ENCODE results near the gene SIGLEC7.

SIGLEC7 gene

DNA sequence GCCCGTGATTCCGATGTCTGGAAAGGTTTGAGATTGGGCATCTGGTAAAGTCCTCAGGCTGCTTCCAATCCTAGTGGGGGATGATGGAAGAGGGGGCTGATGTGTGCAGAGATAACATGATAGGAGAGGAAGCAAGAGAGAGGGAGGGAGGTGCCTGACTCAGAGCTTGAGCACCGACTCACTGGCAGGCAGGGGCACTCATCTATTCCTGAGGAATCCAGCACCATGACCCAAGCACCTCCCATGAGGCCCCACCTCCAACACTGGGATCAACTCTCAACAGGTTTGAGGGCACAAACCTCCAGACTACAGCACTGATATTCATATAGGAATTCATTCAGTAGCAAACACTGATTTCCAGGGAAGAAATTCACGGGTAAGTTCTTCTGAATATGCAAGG is 23.0 kb upstream of the SIGLEC7 start:
- no peak for DNase-seq

DNA sequence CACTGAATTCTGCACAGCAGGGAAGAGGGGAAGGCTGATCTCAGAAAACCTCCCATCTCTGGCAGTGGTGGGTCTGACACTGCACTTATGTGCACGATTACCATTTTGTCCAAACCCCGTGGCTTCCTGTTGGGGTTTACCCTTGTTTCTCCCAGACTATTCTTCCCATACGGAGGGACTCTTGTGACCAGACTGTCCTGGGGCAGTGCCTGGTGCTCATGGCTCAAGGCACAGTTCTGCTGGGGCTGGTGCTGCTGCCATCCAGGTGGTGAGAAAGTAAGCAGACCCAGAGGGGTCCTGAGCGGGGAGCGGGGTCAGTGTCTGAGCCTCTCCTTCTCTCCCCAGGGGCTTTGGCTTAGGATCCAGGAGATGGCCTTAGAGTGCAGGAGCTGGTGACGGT is 22.5 kb upstream of the SIGLEC7 start:
- no peak for DNase-seq

GRCh38 chr19:51120160-51120559 is 21.9 kb upstream of the SIGLEC7 start:
- no peak for DNase-seq

GRCh38 chr19:51121257-51121656 is 20.8 kb upstream of the SIGLEC7 start:
- DNase-seq, result no peak

DNA sequence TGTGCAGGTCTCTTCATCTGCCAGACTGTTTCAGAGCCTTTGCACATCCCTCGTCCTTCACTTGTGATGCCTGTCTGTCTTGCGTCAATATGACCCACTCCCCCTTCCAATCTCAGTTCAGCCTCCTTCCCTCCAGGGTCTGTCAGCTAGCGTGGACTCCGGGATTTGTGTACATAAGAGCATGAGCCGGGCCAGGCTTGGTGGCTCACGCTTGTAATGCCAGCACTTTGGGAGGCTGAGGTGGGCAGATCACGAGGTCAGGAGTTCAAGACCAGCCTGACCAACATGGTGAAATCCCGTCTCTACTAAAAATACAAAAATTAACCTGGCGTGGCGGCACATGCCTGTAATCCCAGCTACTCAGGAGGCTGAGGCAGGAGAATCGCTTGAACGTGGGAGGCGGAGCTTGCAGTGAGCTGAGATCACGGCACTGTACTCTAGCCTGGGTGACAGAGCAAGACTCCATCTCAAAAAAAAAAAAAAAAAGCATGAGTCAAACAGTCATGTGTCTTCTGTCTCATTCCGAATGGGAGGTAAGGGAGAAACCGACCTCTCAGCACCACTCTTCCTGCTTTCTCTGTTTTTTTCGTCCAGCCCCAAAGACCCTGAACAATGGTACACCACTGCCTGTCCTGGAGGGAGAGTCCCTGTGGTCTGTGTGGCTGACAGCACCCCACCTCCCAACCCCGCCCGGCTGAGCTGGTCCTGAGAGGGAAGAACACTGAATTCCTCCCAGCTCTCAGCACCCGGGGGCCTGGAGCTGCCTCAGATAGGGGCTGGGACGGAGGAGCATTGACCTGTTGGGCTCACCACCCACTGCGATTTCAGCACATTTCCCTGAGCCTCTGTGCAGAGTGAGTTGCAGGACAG is 19.8 kb upstream of the SIGLEC7 start:
- no peak for DNase-seq

GRCh38 chr19:51123381-51123800 is 18.7 kb upstream of the SIGLEC7 start:
- no peak for DNase-seq

DNA sequence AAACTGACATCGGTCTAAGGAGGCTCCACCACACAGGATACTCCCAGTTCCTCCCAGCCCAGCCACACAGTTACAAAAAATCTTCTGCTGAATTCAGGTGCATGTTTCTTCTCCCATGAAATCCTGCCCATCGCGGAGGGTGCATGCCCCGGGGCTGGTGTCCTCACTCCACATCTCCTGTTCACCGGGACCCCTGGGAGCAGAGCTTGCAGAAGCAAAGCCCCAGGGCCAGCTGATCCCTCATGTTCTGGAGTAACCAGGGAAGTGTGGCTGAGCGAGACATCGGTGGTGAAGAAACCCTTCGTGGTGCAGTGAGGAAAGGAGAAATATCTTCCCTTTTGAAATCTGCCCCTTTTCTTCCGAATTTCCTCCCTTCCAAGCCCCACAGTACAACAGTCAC is 18.3 kb upstream of the SIGLEC7 start:
- no peak for DNase-seq

GRCh38 chr19:51124216-51124615 is 17.9 kb upstream of the SIGLEC7 start:
- DNase-seq, result no peak

DNA sequence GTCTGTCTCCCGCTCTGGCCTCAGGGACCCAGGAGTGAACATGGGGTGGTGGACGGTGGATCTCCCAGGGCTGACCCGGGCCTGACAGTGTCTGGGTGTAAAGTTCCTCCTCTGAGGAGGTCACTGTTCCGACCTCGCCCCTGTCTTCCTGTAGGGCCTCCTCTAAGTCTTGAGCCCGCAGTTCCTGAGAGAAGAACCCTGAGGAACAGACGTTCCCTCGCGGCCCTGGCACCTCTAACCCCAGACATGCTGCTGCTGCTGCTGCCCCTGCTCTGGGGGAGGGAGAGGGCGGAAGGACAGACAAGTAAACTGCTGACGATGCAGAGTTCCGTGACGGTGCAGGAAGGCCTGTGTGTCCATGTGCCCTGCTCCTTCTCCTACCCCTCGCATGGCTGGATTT is 17.4 kb upstream of the SIGLEC7 start, which contains the start of gene SIGLEC9:
TSS of gene SIGLEC9 (plus strand) at position 178 of the 400 bp plus-strand sequence. CDS start at position 247, 69 bp downstream.
- DNase-seq, result no peak

- DNase-seq, result no peak
These were observed 16.6 kb upstream of the SIGLEC7 start for GRCh38 chr19:51125421-51126075.

DNA sequence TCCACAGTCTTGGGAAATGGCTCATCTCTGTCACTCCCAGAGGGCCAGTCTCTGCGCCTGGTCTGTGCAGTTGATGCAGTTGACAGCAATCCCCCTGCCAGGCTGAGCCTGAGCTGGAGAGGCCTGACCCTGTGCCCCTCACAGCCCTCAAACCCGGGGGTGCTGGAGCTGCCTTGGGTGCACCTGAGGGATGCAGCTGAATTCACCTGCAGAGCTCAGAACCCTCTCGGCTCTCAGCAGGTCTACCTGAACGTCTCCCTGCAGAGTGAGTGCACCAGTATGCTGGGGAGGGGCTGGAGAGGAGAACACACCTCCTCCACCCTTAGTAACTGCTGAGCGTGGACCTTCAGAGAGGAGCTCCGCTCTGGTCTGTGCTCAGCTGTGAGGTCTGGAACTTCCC is 15.1 kb upstream of the SIGLEC7 start:
- no peak for DNase-seq

DNA sequence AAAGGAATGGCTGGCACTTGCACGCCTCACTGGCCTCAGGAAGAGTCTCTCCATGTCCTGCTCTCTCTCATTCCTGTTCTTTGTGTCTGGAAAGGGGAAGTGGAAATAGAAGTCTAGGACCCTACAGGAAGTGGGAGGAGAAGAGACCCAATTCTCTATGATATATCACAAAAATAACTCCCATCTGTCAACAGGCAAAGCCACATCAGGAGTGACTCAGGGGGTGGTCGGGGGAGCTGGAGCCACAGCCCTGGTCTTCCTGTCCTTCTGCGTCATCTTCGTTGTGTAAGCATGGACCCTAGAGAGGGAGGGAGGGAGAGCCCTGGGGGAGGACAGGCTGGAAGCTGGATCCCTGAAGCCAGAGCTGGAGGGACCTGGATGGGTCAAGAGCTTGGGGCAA is 14.3 kb upstream of the SIGLEC7 start:
- DNase-seq, result peak; percentile 9

GRCh38 chr19:51128227-51128626 is 13.9 kb upstream of the SIGLEC7 start:
- DNase-seq, result no peak

- no peak for DNase-seq
These were observed 12.4 kb upstream of the SIGLEC7 start for GRCh38 chr19:51129716-51130115.

DNA sequence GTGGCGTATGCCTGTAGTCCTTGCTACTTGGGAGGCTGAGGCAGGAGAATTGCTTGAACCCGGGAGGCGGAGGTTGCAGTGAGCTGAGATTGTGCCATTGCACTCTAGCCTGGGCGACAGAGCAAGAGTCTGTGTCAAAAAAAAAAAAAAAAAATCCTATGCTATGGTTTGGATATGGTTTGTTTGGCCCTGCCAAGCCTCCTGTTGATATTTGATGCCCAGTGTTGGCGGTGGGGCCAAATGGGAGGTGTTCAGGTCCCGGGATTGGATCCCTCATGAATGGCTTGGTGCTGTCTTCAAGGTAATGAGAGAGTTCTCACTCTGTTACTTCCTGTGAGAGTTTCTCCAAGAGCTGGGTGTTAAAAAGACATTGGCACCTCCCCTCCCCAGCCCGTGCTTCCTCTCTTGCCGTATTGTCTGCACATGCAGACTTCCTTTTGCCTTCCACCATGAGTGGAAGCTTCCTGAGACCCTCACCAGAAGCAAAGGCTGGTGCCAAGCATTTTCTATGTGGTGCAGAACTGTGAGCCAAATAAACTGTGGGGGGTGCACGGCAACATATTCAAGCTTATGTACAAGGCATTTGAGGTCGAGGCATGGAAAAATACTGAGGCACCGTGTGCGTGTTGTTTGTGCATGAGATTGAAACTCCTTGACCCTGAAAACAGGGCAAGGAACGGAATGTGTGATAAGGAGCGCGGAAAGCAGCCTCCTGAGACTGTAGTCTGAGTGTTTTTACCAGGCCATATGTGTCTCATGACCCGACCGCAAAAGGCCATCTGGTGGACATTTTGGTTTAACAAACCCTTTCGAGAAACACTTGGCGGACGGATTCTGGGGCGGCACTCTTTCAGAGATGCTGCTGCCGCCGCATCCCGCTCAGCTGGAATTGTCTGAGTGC is 10.1 kb upstream of the SIGLEC7 start:
- peak; percentile 32 for DNase-seq

GRCh38 chr19:51135004-51135403 is 7.1 kb upstream of the SIGLEC7 start:
- no peak for DNase-seq

DNA sequence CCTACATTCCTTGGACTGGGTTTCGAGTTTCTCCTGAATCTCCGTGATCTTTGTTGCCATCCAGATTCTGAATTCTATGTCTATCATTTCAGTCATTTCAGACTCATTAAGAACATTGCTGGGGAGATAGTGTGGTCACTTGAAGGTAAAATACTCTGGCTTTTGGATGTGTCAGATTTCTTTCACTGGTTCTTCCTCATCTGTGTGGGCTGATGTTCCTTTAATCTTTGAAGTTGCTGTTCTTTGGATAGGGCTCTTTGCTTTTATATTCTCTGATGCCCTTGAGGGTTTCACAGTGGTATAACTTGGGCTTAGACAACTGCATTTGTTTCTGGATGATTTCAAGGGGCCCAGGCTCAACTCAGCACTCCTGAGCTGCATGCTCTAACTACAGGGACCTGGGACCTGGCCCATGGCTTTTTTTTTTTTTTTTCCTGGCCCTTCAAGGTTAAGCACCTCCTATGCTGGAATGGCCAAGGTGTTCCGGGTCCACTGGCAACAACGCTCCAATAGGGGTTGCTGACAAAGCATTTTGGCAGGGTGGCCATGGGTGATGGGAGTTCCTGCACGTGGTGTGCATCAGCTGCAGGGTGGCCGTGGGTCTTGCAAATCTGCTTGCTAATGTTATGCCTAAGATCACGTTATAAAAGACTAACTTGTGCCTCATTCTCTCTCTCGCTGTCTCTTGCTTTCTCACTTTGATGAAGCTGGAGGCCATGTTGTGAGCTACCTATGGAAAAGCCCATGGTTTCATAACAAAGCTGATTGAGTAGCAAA is 5.9 kb upstream of the SIGLEC7 start:
- DNase-seq, result no peak

DNA sequence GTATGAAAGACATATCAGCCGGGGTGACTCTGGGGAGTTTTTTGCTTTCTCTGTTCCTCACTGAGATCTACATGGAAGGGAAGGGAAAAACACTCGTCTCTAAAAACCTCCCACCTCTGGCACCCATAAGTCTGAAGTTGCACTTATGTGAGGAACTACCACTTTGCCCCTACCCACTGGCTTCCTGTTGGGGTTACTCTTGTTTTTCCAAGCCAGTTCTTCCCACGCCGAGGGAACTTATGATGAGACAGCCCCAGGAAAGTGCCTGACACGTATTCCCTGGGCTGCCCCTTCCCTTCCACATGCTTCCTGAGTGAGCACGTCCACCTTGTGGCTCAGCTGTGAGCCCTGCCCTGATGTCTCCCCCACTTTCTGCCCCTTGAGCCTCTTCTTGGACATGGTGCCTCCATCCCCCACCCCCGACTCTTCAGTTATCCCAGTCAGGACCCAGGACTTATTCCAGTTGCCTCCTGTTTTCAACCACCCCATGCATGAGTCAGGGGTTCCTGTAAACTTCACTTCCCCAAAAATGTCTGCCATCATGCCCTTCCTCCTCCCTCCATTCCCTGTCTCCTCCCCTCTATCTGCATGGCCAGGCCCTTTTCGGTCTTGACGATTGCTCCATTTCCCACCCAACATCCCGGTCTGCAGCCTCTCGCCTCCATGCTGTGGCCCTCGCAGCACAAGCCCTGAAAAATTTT is 5.1 kb upstream of the SIGLEC7 start:
- peak; percentile 6 for DNase-seq

DNA sequence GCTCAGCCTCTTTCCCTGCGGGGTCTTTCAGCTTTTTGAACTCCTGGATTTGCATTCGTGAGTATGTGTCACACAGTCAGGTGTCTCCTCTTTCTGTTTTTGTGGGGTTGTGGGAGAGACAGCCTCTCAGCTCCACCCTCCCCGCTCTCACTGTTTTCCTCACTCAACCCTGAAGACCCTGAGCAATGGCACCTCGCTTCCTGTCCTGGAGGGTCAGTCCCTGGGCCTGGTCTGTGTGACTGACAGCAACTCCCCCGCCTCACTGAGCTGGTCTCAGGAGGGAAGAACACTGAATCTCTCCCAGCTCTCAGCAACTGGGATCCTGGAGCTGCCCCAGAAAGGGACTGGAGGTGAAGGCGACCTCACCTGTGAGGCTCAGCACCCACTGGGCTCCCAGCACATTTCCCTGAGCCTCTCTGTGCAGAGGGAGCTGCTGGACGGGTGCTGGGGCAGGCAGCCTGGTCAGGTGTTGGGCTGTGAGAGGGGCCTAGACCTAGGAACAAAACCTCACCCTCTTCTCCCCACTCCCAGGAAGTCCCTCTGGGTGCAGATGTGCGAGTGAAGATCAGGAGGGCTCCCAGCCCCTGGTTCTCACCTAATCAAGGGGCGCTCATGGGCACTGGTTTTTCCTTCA is 4.2 kb upstream of the SIGLEC7 start:
- no peak for DNase-seq

- peak; percentile 12 for DNase-seq
These were observed 3.5 kb upstream of the SIGLEC7 start for GRCh38 chr19:51138549-51138979.
